Breast epithelium (tissue), 4 donors: ENCODE data around the gene AHRR. TPM values are rescaled to one million over a fixed set of nuclear protein-coding genes. Genes with fewer than 3 reads are reported as not detected.
"Not testable (repeated sequence)": the region's sequence is repeated elsewhere in the genome, so short reads cannot be mapped to it uniquely, and the experiment has no call there.

Source experiments
- DNase-seq, 2 donors: peaks; one replicate each; pipeline ENCODE4 v3.0.0-alpha.2; 2019; ENCODE audit warnings: low spot score in 2 of 2
- H3K27ac ChIP-seq, 2 donors: fragments of 200-600 bp; sonication (generic) in 1 of 2; one replicate each; pipeline ENCODE4 v1.5.1; 2016 to 2019; ENCODE audit warnings: mild to moderate bottlenecking in 1 of 2
- H3K27me3 ChIP-seq, 2 donors: fragments of 200-600 bp; sonication (generic) in 1 of 2; one replicate each; pipeline versions ENCODE4 v1.5.1 to v1.6.0; 2017 to 2019; ENCODE audit warnings: control low read depth in 1 of 2, mild to moderate bottlenecking in 1 of 2
- H3K36me3 ChIP-seq: fragments of 200-600 bp; one replicate; pipeline ENCODE4 v1.5.1; 2019
- H3K4me1 ChIP-seq, 2 donors: fragments of 200-600 bp; sonication (generic); one replicate each; pipeline ENCODE4 v1.5.1; 2016 to 2019; ENCODE audit warnings: control low read depth in 1 of 2
- H3K4me3 ChIP-seq, 3 donors: fragments of 200-600 bp; sonication (generic); 1 replicate in 2 of 3; 2 replicates in 1 of 3; pipeline ENCODE4 v1.5.1; 2016 to 2019; ENCODE audit warnings: mild to moderate bottlenecking in 3 of 3, moderate library complexity in 2 of 3
- H3K9me3 ChIP-seq, 2 donors: fragments of 200-600 bp; sonication (generic) in 1 of 2; one replicate each; pipeline ENCODE4 v1.5.1; 2016 to 2019; ENCODE audit warnings: control low read depth in 1 of 2
- POLR2A ChIP-seq: fragments of 450-650 bp; IDR thresholded peaks from one replicate; pipeline ENCODE4 v1.6.1; 2016; ENCODE audit warnings: antibody characterized with exemption, mild to moderate bottlenecking, moderate library complexity
- POLR2AphosphoS5 ChIP-seq, 3 donors: sonication (generic); formaldehyde crosslinking; IDR thresholded peaks; one replicate each; pipeline ENCODE4 v1.6.1; 2017; ENCODE audit warnings: antibody characterized with exemption in 3 of 3
- intact Hi-C: fragments of 100-400 bp; cut with DNase I; formaldehyde crosslinking; loops from one replicate; pipeline ENCODE4 v1.15.1; 2023; ENCODE audit warnings: low total_unique reads
- total RNA-seq, 3 donors: library from RNA; depleted of rRNA; stranded (reverse); fragments of >200 nt; gene quantifications; one replicate each; pipeline ENCODE4 v1.1.0, GENCODE V29; 2016
- TF ChIP-seq, protein P1 (sequence below), 3 donors: fragments of 450-650 bp; IDR thresholded peaks; one replicate each; pipeline ENCODE4 v1.5.1; 2016 to 2017; ENCODE audit warnings: antibody characterized with exemption in 3 of 3, mild to moderate bottlenecking in 3 of 3, moderate library complexity in 3 of 3

AHRR gene
- total RNA-seq, 3 donors from 2014 or later, result 0.88 to 0.98 TPM; not detected in 1

DNA sequence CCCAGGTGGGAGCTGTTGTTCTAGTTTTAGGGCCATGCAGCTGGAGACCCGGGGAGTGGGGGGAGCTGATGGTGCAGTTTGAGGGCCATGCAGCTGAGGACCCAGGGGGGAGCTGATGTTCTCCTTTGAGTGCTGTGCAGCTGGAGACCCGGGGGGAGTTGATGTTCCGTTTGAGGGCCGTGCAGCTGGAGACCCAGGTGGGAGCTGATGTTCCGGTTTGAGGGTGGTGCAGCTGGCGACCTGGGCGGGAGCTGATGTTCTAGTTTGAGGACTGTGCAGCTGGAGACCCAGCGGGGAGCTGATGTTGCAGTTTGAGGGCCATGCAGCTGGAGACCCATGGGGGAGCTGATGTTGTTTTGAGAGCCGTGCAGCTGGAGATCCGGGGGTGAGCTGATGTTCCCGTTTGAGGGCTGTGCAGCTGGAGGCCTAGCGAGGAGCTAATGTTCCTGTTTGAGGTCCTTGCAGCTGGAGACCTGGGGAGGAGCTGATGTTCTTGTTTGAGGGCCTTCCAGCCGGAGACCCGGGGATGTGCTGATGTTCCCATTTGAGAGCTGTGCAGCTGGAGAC, 35.4 kb upstream of the AHRR start:
- TF ChIP-seq, protein P1, sequence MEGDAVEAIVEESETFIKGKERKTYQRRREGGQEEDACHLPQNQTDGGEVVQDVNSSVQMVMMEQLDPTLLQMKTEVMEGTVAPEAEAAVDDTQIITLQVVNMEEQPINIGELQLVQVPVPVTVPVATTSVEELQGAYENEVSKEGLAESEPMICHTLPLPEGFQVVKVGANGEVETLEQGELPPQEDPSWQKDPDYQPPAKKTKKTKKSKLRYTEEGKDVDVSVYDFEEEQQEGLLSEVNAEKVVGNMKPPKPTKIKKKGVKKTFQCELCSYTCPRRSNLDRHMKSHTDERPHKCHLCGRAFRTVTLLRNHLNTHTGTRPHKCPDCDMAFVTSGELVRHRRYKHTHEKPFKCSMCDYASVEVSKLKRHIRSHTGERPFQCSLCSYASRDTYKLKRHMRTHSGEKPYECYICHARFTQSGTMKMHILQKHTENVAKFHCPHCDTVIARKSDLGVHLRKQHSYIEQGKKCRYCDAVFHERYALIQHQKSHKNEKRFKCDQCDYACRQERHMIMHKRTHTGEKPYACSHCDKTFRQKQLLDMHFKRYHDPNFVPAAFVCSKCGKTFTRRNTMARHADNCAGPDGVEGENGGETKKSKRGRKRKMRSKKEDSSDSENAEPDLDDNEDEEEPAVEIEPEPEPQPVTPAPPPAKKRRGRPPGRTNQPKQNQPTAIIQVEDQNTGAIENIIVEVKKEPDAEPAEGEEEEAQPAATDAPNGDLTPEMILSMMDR (IDR thresholded peaks at IDR 0.05), result no peak
- TF ChIP-seq POLR2A (no peak), POLR2AphosphoS5 (IDR thresholded peaks at IDR 0.05) (no peak)
- Histone ChIP-seq H3K4me1 (no peaks in the 10 kb centered on the region), H3K27ac (no peak overlapping the region), H3K9me3 (no peaks in the 10 kb centered on the region), H3K36me3 (no peaks in the 10 kb centered on the region), H3K4me3 (no peak overlapping the region), H3K27me3 (no peaks in the 10 kb centered on the region)
- no peak for DNase-seq
- intact Hi-C loops, result no loop called here

DNA sequence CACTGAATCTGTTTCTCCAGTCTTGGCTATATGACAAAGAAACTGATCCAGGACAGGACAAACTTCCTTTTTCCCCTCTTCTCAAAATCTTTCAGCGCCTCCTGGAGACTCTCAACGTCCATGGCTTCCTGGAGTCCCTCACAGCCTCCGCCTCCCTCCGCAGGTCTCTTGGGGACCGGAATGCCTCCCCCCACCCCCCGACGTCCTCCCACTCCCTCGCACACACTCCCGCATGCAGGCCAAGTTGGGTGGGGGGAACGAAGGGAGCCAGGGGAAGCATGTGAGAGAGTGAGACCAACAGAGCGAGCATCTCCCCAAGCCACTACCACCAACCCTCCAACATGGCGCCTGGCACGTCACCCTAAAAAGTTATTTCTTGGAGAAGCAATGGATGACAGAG, 31.3 kb upstream of the AHRR start:
- H3K4me1 ChIP-seq, intact Hi-C loops: not testable (repeated sequence)

GRCh38 chr5:291345-291744, 30.2 kb upstream of the AHRR start:
- H3K36me3 ChIP-seq, H3K4me1 ChIP-seq, H3K4me3 ChIP-seq, DNase-seq, intact Hi-C loops, H3K27ac ChIP-seq, H3K27me3 ChIP-seq, H3K9me3 ChIP-seq: not testable (repeated sequence)

More for the DNA sequence above, 31.3 kb upstream of the AHRR start:
- H3K27me3 ChIP-seq, H3K36me3 ChIP-seq, H3K9me3 ChIP-seq, H3K4me3 ChIP-seq, DNase-seq, H3K27ac ChIP-seq: not testable (repeated sequence)

- DNase-seq, intact Hi-C loops, H3K27ac ChIP-seq: not testable (repeated sequence)
Measured at GRCh38 chr5:294788-295187, 26.7 kb upstream of the AHRR start.

DNA sequence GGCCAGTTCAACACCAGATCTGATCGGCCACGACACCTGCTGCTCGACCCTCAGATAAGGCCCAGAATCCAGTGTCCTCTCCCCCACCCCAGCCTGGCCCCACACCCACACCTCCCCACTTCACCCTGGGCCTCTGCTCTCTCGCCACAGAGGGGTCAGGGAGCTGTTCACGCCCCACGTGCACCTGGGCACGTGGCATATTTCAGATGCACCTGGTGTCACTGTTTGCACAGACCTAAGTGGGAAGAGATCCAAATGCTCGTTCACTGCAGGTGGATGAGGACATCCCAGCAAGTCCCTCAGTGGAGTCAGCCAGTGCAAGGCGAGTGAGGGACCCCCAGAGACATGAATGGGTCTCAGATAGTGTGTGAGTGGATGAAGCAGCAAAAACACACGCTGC, 25.3 kb upstream of the AHRR start:
- H3K4me3 ChIP-seq, H3K9me3 ChIP-seq, H3K36me3 ChIP-seq, intact Hi-C loops, H3K27ac ChIP-seq, DNase-seq, H3K4me1 ChIP-seq, H3K27me3 ChIP-seq: not testable (repeated sequence)

More at GRCh38 chr5:294788-295187, 26.7 kb upstream of the AHRR start:
- not testable (repeated sequence) for H3K4me3 ChIP-seq, H3K4me1 ChIP-seq, H3K27me3 ChIP-seq, H3K9me3 ChIP-seq, H3K36me3 ChIP-seq

- H3K27me3 ChIP-seq, intact Hi-C loops, H3K36me3 ChIP-seq, H3K27ac ChIP-seq, H3K4me3 ChIP-seq, DNase-seq, H3K4me1 ChIP-seq, H3K9me3 ChIP-seq: not testable (repeated sequence)
Measured at GRCh38 chr5:296954-297353, 24.6 kb upstream of the AHRR start.

DNA sequence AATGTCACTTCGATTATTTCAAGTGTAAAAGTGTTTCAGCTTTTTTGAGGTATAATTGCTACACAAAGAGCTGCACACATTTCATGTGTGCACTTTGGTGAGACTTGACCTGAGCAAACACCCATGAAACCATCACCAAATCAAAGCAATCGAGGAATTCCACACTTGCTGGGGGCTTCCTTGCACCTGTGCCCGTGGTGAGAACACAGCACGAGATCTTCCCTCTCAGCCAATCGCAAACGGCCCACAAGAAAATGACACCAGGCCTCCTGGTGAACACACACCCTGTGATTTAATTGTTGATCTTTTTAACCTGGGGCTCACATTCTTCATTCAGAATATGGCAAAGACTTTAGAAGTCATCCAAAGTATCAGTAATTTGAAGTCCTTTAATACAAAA, 24.1 kb upstream of the AHRR start:
- H3K27ac ChIP-seq, H3K4me3 ChIP-seq, H3K4me1 ChIP-seq, DNase-seq, H3K9me3 ChIP-seq, intact Hi-C loops, H3K36me3 ChIP-seq, H3K27me3 ChIP-seq: not testable (repeated sequence)

DNA sequence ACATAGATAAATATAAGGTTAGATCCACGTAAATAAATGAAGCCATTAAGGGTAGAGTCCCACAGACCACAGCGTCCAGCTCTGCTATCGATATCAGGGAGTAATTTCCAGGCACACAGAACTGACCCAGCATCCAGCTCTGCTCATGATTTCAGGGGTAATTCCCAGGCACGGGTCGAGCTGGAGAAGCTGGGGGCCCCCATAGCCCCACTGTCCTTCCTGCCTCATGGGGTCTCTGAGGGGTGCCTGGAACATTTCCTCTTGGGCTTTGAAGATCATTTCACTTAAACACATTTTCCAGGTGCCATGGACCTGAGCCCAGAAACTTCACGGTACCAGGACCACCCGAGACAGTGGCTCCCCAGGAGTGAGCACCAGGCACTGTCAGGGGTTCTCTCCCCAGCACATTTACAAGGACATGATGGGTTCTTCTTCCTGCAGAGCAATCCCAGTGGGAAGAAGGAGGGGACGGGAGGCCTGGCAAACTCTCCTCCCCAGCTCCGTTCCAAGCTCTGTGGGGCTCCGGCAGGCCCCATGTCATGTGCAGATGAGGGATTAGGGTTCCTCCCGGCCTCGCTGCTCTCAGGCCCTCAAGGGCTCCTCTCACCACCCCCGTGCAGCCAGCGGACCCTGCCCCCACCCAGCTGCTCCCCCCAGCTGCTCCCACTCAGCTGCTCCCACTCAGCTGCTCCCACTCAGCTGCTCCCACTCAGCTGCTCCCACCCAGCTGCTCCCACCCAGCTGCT, 23.4 kb upstream of the AHRR start:
- DNase-seq, H3K27ac ChIP-seq, H3K36me3 ChIP-seq, H3K9me3 ChIP-seq, H3K27me3 ChIP-seq, intact Hi-C loops, H3K4me1 ChIP-seq, H3K4me3 ChIP-seq: not testable (repeated sequence)

GRCh38 chr5:298737-299125, 22.8 kb upstream of the AHRR start:
- H3K4me1 ChIP-seq, result no peaks in the 10 kb centered on the region
- TF ChIP-seq POLR2AphosphoS5 (IDR thresholded peaks at IDR 0.05) (no peak), POLR2A (no peak)
- TF ChIP-seq, protein P1 (IDR thresholded peaks at IDR 0.05), result no peak
- H3K27ac ChIP-seq, result no peak overlapping the region
- no peaks in the 10 kb centered on the region for H3K36me3 ChIP-seq
- H3K27me3 ChIP-seq, result no peaks in the 10 kb centered on the region
- intact Hi-C loops, result no loop called here
- H3K4me3 ChIP-seq, result no peak overlapping the region
- no peaks in the 10 kb centered on the region for H3K9me3 ChIP-seq
- DNase-seq, result no peak

DNA sequence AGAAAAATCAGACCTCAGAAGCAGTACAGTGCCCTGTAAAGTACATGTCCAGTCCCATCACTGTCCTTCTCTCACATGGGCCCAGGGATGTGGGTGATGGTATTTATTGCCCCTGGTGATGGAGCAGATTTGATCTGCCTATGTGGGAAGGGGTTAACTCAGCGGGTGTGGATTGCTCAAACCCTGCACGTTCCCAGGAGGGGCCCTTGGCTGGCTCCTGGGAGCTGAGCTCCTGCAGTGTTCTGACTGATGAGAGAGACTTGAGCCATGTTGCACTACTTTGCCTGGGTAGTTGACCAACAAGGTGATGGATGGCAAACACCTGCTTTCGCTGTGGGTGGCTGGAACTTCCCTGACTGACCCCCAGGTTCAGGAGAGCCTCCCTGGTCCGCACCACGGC, 21.6 kb upstream of the AHRR start:
- H3K27me3 ChIP-seq, H3K36me3 ChIP-seq, H3K27ac ChIP-seq, H3K9me3 ChIP-seq, H3K4me1 ChIP-seq, intact Hi-C loops, H3K4me3 ChIP-seq, DNase-seq: not testable (repeated sequence)

GRCh38 chr5:300691-301435, 20.7 kb upstream of the AHRR start:
- H3K27ac ChIP-seq, DNase-seq, intact Hi-C loops, H3K4me3 ChIP-seq, H3K9me3 ChIP-seq, H3K27me3 ChIP-seq, H3K4me1 ChIP-seq, H3K36me3 ChIP-seq: not testable (repeated sequence)
